DND-41 (cell line): ENCODE results near the gene RAI1.

Source experiments
- ATAC-seq: fragments of 200-7000 bp; cut with Tn5 transposase; 3 replicates; pipeline ENCODE4 v1.9.1; 2021; ENCODE audit warnings: low read depth; ENCODE audit not compliant: insufficient read depth
- DNase-seq: peaks from one replicate; pipeline ENCODE4 v3.0.0-alpha.2; 2020
- H2AFZ ChIP-seq: 2 replicates; pipeline ENCODE4 v1.6.0; 2012; ENCODE audit warnings: low read depth, low read length
- H3K27ac ChIP-seq: 2 replicates; pipeline ENCODE4 v1.5.1; 2012; ENCODE audit warnings: low read length, inconsistent platforms
- H3K27me3 ChIP-seq: fragments of 200-600 bp; sonication (generic); 2 replicates; pipeline ENCODE4 v1.6.0; 2012; ENCODE audit warnings: low read length, mild to moderate bottlenecking, inconsistent platforms; ENCODE audit not compliant: insufficient read depth, poor library complexity
- H3K36me3 ChIP-seq: 2 replicates; pipeline ENCODE4 v1.5.1; 2012; ENCODE audit warnings: low read length, inconsistent platforms; ENCODE audit not compliant: insufficient read depth
- H3K4me1 ChIP-seq: 2 replicates; pipeline ENCODE4 v1.5.1; 2012; ENCODE audit warnings: mild to moderate bottlenecking, low read length; ENCODE audit not compliant: insufficient read depth
- H3K4me2 ChIP-seq: 2 replicates; pipeline ENCODE4 v1.6.0; 2012; ENCODE audit warnings: mild to moderate bottlenecking, moderate library complexity, low read length, inconsistent platforms; ENCODE audit not compliant: insufficient read depth
- H3K4me3 ChIP-seq, 2 experiments: fragments of 200-600 bp in 1 of 2; shearing (Covaris generic) in 1 of 2; 2 replicates each; pipeline ENCODE4 v1.5.1; 2012 to 2016; ENCODE audit warnings: inconsistent platforms in 2 of 2, low read length in 2 of 2, mild to moderate bottlenecking in 2 of 2, low read depth in 1 of 2, moderate library complexity in 1 of 2
- H3K79me2 ChIP-seq: 2 replicates; pipeline ENCODE4 v1.6.0; 2012; ENCODE audit warnings: low read length, inconsistent platforms; ENCODE audit not compliant: insufficient read depth
- H3K9ac ChIP-seq: 2 replicates; pipeline ENCODE4 v1.6.0; 2012; ENCODE audit warnings: low read depth, mild to moderate bottlenecking, inconsistent platforms, low read length, moderate library complexity
- H3K9me3 ChIP-seq: 2 replicates; pipeline ENCODE4 v1.5.1; 2012; ENCODE audit warnings: low read length, moderate library complexity, mild to moderate bottlenecking, inconsistent platforms; ENCODE audit not compliant: insufficient read depth, severe bottlenecking
- H4K20me1 ChIP-seq: 2 replicates; pipeline ENCODE4 v1.6.0; 2012; ENCODE audit warnings: low read length; ENCODE audit not compliant: insufficient read depth
- EZH2 ChIP-seq: IDR thresholded peaks from 3 replicates; pipeline ENCODE4 v1.6.1; 2012; ENCODE audit warnings: borderline replicate concordance, low read depth, mild to moderate bottlenecking, moderate library complexity, low read length, inconsistent platforms; ENCODE audit not compliant: severe bottlenecking
- TF ChIP-seq, protein P1 (sequence below): IDR thresholded peaks from 2 replicates; pipeline ENCODE4 v1.5.1; 2012; ENCODE audit warnings: borderline replicate concordance, low read length, moderate library complexity, mild to moderate bottlenecking; ENCODE audit not compliant: poor library complexity, severe bottlenecking; ENCODE audit errors: extremely low read depth

RAI1 gene

DNA sequence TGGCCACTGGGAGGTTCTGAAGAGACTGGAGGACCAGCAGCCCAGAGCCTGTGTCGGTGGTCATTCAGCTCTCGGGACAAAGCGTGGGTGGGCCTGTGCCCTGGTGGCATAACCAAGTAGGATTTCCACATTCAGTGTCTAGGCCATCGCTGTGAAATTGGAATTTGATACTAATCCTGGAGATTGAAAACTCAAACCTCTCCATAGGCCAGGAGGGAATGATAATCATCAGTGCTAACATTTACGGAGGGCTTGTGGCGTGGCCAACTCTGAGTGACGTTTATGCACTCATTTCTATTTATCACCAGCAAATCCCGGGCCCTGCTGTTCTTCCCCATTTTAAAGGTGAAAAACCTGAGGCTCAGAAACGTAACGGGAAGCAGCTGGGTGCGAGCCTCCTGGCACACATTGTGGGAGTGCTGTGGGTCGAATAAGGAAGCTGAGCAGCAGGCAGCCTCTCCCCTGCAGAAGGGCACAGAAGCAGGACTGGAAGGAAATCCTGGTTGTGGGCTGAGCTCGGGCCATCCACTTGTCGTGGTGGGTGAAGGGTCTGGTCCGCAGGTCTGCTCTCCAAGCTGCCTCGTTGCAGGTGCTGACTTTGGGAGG, 33.1 kb downstream of the RAI1 start:
- no peaks in the 10 kb centered on the region for H3K9me3 ChIP-seq
- H2AFZ ChIP-seq: no peak overlapping the region
- H4K20me1 ChIP-seq: peaks cover 93% of the 10 kb centered on the region
- H3K27ac ChIP-seq: no peak overlapping the region
- no peaks in the 10 kb centered on the region for H3K4me1 ChIP-seq
- H3K4me2 ChIP-seq: no peak overlapping the region
- no peak overlapping the region for H3K9ac ChIP-seq
- ATAC-seq (no peak), DNase-seq (no peak)
- no peaks in the 10 kb centered on the region for H3K27me3 ChIP-seq
- no peak overlapping the region for H3K4me3 ChIP-seq
- peaks cover 100% of the 10 kb centered on the region for H3K79me2 ChIP-seq
- TF ChIP-seq, protein P1, sequence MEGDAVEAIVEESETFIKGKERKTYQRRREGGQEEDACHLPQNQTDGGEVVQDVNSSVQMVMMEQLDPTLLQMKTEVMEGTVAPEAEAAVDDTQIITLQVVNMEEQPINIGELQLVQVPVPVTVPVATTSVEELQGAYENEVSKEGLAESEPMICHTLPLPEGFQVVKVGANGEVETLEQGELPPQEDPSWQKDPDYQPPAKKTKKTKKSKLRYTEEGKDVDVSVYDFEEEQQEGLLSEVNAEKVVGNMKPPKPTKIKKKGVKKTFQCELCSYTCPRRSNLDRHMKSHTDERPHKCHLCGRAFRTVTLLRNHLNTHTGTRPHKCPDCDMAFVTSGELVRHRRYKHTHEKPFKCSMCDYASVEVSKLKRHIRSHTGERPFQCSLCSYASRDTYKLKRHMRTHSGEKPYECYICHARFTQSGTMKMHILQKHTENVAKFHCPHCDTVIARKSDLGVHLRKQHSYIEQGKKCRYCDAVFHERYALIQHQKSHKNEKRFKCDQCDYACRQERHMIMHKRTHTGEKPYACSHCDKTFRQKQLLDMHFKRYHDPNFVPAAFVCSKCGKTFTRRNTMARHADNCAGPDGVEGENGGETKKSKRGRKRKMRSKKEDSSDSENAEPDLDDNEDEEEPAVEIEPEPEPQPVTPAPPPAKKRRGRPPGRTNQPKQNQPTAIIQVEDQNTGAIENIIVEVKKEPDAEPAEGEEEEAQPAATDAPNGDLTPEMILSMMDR: no peak
- TF ChIP-seq EZH2: no peak
- peaks cover 16% of the 10 kb centered on the region for H3K36me3 ChIP-seq

DNA sequence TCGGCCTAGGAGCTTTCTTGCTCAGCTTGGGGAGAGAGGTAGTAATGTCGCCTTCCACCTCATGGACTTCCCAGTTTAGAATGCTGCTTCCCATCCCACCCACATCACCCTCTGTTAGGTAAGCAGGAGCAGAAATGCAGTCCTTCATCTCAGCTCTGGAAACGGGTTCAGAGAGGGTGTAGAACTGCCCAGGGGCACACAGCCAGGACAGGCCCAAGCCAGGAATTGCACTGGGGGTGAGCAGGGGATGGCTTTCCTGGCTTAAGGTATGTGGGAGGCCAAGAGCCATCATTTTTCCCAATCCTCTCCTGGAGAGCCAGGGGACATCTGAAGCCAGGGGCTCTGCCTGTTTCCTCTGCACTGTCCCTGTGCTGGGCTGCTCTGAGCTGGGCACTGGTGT, 33.6 kb downstream of the RAI1 start:
- Histone ChIP-seq H3K9me3 (no peaks in the 10 kb centered on the region), H3K36me3 (peaks cover 16% of the 10 kb centered on the region), H2AFZ (no peak overlapping the region), H3K27me3 (no peaks in the 10 kb centered on the region), H3K79me2 (peaks cover 100% of the 10 kb centered on the region), H3K4me1 (no peaks in the 10 kb centered on the region), H3K27ac (no peak overlapping the region), H3K4me2 (no peak overlapping the region), H4K20me1 (peaks cover 93% of the 10 kb centered on the region), H3K9ac (no peak overlapping the region), H3K4me3 (no peak overlapping the region)
- ATAC-seq: no peak
- TF ChIP-seq, protein P1: no peak
- TF ChIP-seq EZH2: no peak
- no peak for DNase-seq

DNA sequence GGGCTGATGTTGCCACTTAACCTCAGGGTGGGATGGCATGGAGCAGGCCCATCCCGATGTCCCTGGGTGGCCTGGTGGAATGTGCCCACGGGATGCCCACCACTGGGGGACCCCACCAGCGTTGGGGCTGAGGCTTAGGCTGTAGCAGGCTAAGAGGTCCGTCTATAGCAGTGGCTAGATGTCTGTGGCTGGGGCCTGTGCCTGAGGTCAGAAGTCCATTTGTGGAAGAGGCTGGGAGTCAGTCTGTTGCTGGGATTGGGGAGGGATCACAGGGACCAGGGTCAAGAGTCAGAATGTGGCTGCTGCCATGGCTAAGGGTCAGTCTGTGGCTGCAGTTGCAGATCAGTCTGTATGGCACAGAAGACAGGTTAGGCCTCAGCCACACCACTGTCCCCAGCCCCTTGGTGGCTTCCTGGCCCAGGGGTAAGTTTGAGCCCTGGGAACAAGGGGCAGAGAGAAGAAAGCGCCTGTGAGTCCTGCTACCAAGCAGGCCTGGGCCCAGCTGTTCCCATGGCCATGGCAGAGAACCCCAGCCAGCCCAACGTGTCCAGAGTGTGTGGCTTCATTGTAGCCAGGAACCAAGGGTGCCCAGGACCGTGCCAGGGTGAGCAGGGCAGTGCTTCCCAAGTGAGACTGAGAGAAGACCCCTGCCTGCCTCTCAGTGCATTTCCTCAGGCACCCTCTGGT, 35.7 kb downstream of the RAI1 start:
- Histone ChIP-seq H4K20me1 (peaks cover 93% of the 10 kb centered on the region), H3K4me1 (no peaks in the 10 kb centered on the region), H3K4me3 (no peak overlapping the region), H3K9ac (no peak overlapping the region), H3K4me2 (no peak overlapping the region), H3K27ac (no peak overlapping the region), H2AFZ (no peak overlapping the region), H3K9me3 (no peaks in the 10 kb centered on the region), H3K27me3 (no peaks in the 10 kb centered on the region), H3K36me3 (peaks cover 29% of the 10 kb centered on the region), H3K79me2 (peaks cover 100% of the 10 kb centered on the region)
- ATAC-seq (no peak), DNase-seq (no peak)
- TF ChIP-seq, protein P1: no peak
- TF ChIP-seq EZH2: no peak
